Measurements from ENCODE around the gene SUMO3.
A peak's percentile ranks its signal among the peaks of the same experiment; 100 is the strongest.
"Not testable (repeated sequence)": the region's sequence is repeated elsewhere in the genome, so short reads cannot be mapped to it uniquely, and the experiment has no call there.

The SUMO3 gene

DNA sequence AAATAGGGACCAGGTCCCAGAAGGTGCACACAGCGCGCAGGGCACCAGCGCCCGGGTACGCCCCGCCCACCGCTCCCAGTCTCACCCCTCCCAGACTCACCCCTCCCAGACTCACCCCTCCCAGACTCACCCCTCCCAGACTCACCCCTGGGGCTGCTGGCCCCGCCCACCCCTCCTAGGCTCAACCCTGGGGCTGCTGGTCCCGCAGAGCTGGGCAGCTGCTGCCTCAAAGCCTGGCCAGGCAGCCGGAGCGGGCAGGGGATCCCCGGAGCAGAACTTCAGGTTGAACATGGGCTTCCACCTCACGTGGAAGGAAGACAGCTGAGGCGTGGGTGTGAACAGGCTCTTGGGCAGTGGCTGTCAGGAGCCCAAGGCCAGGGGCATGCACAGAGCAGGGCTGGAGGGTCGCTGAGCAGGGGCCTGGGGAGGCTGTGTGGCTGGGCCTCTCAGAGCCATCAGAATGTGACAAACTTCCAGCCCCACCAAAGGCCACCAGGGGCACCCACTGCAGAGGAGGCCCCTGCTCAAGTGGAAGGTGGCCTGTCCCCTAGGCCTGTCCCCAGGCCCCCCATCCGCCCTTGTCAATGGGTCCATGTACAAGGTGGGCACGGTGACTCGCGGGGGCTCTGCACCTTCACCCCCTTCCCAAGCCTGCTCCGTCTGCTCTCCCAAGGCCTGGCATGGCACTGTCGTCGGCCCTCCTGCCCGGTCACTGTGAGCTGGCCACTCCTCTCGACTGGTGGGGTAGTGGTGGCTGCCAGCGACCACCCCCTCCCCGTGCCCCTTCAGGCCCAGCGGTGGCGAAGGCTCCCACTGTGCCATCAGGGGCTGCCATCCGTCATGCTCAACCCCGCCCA lies 20.4 kb upstream of the SUMO3 start:
- Mint-ChIP-seq H3K4me1 (ENCODE audit: low read depth) (no peaks in the 10 kb centered on the region), H3K27me3 (no peaks in the 10 kb centered on the region), H3K4me3 (no peak overlapping the region), H3K9me3 (no peaks in the 10 kb centered on the region), H3K36me3 (ENCODE audit: low read depth) (no peaks in the 10 kb centered on the region), H3K27ac (no peak overlapping the region)
- no peak for DNase-seq

DNA sequence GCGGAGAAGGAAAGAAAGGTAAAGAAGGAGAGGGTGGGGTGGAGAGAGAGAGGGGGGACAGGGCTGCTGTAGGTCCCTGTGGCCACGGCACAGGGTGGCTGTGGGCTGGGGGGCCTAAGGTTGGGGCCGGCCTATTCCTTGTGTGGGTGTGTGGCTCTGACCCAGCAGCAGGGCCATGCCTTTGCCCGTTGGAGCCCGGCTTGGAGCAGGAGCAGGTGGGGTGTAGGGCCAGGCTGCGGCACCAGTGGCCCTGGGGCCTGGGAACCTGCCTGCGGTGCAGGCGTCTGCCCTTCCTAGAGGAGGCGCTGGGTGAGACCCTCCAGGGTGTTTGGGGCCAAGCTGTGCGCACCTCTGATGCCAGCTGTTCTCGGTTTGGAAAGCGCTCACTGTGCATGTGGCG lies 19.7 kb upstream of the SUMO3 start:
- H3K9me3 Mint-ChIP-seq: no peaks in the 10 kb centered on the region
- no peaks in the 10 kb centered on the region for H3K27me3 Mint-ChIP-seq
- no peak overlapping the region for H3K27ac Mint-ChIP-seq
- no peak for DNase-seq
- H3K4me1 Mint-ChIP-seq (ENCODE audit: low read depth): no peaks in the 10 kb centered on the region
- H3K36me3 Mint-ChIP-seq (ENCODE audit: low read depth): no peaks in the 10 kb centered on the region
- no peak overlapping the region for H3K4me3 Mint-ChIP-seq

DNA sequence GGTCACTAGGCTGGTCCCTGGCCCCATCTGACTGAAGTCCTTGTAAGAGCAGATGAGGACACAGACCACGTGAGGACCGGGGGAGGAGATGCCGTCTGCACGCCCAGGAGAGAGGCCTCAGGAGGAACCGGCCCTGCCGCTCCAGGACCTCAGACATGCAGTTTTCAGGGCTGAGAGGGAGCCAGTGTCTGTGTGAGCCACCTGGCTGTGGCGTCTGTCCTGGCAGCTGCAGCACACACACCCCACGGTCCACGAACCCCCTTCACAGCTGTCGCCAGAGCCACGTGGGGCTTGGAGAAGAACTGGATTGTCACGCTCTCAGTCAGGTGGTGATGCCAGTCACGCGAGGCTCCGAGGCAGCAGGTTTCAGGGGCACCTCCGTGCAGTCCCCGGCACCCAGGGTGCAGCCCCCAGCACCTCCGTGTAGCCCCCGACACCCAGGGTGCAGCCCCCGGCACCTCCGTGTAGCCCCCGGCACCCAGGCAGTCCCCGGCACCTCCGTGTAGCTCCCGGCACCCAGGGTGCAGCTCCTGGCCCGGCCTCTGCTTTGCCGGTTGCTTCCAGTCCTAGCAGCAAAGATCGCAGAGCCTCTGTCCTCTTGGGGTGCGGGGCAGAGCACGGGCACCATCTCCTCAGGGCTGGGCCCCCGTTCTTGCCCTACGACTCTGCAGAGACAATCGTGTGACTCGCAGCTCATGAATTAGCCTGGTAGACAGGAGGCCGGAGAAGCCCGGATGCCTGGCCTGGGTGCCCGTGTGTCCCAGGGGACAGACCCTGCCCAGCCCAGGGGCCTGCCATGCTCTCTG lies 19.0 kb upstream of the SUMO3 start:
- Mint-ChIP-seq H3K4me1 (ENCODE audit: low read depth) (no peaks in the 10 kb centered on the region), H3K9me3 (no peaks in the 10 kb centered on the region), H3K36me3 (ENCODE audit: low read depth) (no peaks in the 10 kb centered on the region), H3K27me3 (no peaks in the 10 kb centered on the region), H3K27ac (no peak overlapping the region), H3K4me3 (no peak overlapping the region)
- DNase-seq: no peak

DNA sequence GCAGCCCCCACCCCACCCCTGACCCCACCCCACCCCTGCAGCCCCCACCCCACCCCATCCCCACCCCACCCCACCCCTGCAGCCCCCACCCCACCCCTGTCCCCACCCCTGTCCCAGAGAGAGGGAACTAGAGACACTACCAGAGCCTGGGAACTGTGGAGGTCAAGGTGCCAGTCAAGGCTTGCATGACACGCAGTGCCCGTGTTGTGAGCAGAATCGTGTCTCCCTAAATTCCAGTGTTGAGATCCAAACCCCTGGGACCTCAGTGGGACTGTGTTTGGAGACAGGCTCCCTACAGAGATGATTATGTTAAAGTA lies 18.4 kb upstream of the SUMO3 start:
- H3K4me1 Mint-ChIP-seq (ENCODE audit: low read depth): peaks cover 2% of the 10 kb centered on the region
- no peaks in the 10 kb centered on the region for H3K9me3 Mint-ChIP-seq
- no peaks in the 10 kb centered on the region for H3K36me3 Mint-ChIP-seq (ENCODE audit: low read depth)
- no peak for DNase-seq
- H3K4me3 Mint-ChIP-seq: no peak overlapping the region
- H3K27ac Mint-ChIP-seq: no peak overlapping the region
- no peaks in the 10 kb centered on the region for H3K27me3 Mint-ChIP-seq

DNA sequence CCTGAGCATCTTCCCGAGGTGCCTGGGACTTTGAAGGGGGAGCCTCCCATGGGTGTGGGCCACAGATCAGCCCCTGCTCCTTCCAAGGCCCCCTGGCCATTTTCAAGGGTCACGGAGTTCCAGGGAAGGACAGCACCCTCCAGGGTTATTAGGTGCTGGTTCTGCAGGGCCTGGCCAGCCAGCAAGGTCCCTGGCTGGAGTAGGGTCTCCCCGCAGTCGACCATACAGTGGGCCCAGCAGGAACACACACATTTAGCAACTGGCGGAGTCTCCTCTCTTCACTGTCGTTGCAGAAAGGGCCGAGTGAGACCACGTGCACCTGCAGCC lies 17.7 kb upstream of the SUMO3 start:
- H3K36me3 Mint-ChIP-seq (ENCODE audit: low read depth): no peaks in the 10 kb centered on the region
- DNase-seq: no peak
- H3K27ac Mint-ChIP-seq: no peak overlapping the region
- no peak overlapping the region for H3K4me3 Mint-ChIP-seq
- H3K9me3 Mint-ChIP-seq: no peaks in the 10 kb centered on the region
- H3K4me1 Mint-ChIP-seq (ENCODE audit: low read depth): peaks cover 8% of the 10 kb centered on the region
- H3K27me3 Mint-ChIP-seq: no peaks in the 10 kb centered on the region

DNA sequence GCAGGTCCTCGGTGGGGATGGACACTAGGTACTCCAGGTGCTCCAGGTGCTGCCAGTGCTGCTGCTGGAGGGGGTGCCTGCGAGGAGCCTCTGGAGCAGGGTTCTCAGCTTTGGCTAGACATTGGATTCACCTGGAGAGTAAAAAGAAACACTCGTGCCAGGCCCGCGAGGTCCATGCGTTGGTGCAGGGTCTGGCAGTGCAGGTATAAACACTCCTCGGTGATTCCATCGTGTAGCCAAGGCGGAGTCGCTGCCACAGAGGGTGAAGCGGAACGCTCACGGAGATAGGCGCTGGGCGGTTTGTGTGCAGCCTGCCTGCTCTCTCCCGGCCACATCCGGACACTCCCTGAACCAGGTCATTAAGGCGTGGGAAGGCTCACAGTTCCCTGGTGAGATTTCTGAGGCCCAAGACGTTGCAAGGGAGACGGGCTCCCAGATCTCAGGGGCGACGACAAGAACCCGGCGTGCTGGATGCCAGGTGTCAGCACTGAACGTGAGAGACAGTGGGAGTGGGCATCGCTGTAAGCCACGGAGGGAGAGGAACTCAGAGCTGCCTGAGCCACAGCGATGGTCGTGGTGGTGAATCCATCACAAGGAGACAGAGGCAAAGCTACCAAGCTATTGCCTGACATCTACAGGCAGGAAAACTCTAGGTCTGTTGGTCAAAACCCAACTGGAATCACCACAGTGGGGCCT lies 17.2 kb upstream of the SUMO3 start:
- Mint-ChIP-seq H3K4me1 (ENCODE audit: low read depth) (peaks cover 12% of the 10 kb centered on the region), H3K36me3 (ENCODE audit: low read depth) (no peaks in the 10 kb centered on the region), H3K4me3 (no peak overlapping the region), H3K27me3 (no peaks in the 10 kb centered on the region), H3K27ac (no peak overlapping the region), H3K9me3 (no peaks in the 10 kb centered on the region)
- no peak for DNase-seq

DNA sequence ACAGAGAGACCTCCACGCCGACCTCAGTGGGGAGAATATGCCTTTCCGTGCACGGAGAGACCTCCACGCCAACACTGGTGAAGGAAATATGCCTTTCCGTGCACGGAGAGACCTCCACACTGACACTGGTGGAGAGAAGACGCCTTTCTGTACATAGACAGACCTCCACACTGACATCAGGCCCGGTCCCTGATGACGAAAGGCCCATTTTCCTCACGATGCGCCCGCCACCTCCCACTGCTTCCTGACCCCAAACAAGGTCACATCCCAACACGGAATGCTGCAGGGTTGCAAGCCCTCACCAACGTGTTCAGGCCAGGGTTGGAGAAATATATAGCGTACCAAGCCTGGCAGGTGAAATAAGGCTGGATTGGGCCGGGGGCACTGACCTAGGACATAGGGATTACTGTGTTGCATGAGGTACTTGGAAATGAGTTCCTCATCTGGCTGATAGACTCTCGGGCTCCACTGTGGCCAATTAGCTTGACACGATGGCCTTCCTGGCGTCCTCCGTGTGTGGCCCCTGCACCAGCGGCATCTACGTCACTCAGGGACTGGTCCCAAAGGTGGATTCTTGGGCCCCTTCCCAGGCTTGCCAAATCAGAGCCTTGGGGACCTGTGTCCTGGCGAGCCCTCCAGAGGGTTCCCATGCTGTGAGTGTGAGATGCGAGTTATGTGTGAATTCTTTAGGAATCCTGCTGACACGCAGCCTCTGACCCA lies 16.5 kb upstream of the SUMO3 start:
- H3K27ac Mint-ChIP-seq: no peak overlapping the region
- peaks cover 19% of the 10 kb centered on the region for H3K4me1 Mint-ChIP-seq (ENCODE audit: low read depth)
- H3K9me3 Mint-ChIP-seq: no peaks in the 10 kb centered on the region
- no peak for DNase-seq
- no peak overlapping the region for H3K4me3 Mint-ChIP-seq
- H3K36me3 Mint-ChIP-seq (ENCODE audit: low read depth): no peaks in the 10 kb centered on the region
- no peaks in the 10 kb centered on the region for H3K27me3 Mint-ChIP-seq

DNA sequence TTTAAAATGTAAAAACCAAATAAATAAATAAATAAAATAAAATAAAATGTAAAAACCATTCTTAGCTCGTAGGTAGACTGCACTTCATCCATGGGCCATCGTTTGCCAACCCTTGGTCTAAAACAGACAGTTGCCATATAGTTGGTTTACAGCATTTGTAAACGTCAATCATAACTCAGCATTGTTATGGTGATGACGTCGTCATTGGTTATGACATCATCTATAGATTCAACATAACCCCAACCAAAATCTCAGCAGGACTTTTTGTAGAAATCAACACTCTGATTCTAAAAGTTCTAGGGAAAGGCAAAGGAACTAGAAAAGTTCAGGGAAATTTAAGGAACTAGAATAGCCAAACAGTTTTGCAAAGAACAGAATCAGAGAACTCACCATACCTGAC lies 15.8 kb upstream of the SUMO3 start:
- Mint-ChIP-seq H3K27ac (no peak overlapping the region), H3K27me3 (no peaks in the 10 kb centered on the region), H3K9me3 (no peaks in the 10 kb centered on the region), H3K4me1 (ENCODE audit: low read depth) (peaks cover 22% of the 10 kb centered on the region), H3K4me3 (no peak overlapping the region), H3K36me3 (ENCODE audit: low read depth) (no peaks in the 10 kb centered on the region)
- no peak for DNase-seq

DNA sequence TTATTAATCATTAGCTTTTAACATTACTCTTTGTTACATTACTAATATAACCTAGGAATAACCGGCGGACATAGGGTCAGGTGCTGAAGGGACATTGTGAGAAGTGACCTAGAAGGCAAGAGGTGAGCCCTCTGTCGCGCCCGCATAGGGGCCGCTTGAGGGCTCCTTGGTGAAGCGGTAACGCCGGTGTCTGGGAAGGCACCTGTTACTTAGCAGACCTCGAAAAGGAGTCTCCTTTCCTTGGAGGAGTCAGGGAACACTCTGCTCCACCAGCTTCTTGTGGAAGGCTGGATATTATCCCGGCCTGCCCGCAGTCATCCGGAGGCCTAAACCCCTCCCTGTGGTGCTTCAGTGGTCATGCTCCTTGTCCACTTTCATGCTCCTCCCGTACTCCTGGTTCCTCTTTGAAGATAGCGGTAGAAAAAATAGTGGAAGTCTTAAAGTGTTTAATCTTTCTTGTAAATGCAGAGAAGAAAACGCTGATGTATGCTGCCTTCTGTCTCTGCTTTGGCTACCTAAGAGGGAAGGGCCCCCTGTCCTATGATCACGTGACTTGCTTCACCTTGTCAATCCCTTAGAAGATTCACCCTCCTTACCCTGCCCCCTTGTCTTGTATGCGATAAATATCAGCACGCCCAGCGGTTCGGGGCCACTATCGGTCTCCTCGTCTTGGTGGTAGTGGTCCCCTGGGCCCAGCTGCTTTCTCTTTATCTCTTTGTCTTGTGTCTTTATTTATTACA lies 14.8 kb upstream of the SUMO3 start:
- H3K27ac Mint-ChIP-seq: peak overlapping the region; percentile 41
- not testable (repeated sequence) for H3K4me3 Mint-ChIP-seq; DNase-seq; H3K27me3 Mint-ChIP-seq; H3K36me3 Mint-ChIP-seq (ENCODE audit: low read depth); H3K9me3 Mint-ChIP-seq
- H3K4me1 Mint-ChIP-seq (ENCODE audit: low read depth): peaks cover 22% of the 10 kb centered on the region

DNA sequence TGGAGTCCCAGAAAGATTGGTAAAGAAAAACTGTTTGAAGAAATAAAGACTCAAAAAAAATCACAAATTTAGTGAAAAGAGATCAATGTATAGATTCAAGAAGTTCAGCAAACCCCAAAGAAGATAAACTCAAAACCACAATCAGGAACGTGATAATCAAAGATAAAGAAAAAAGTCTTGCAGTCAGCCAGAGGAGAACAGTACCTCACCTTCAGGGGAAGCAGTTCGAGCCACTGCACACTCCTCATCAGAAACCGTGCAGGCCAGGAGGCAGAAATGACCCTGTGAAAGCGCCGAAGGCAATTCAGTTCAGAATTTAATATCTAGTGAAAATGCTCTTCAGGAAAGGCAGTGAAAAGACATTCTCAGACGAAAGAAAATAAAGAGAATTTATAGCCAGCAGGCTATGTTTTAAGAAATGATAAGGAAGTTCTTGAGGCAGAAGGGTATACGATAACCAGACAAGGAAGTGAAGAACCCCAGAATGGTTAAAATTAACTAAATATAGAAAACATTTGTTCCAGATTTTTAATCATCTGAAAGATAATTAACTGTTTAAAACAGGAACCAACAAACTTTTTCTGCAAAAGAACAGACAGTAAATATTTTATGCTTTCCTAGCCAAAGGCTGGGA lies 13.5 kb upstream of the SUMO3 start:
- no peak overlapping the region for H3K4me3 Mint-ChIP-seq

DNA sequence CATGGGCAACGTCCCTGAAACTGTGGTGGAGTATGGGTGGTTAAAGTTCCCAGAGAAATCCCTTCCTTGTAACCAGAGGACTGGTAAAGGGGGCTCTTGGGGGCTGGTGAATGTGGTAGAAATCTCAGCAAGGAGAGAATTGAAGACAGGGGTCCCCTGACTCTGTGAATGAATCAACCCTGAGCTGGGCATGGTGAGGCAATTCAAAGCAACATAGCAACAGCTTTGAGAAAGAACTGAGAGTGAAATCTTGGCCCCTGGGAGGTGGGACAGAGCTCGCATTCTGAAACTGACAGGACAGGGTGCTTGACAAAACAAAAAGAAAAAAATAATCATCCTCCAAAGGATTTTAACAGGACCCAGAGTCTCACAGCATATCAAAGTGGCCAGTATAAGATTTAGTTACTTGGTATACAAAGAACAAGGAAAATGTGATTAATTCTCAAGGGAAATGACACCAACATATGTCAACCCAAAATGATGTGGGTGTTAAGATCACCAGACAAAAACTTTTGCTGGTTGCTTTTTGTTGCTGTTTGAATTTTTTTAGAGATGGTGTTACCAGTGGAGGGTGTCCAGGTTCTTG lies 11.7 kb upstream of the SUMO3 start:
- peak overlapping the region; percentile 83 for H3K27ac Mint-ChIP-seq
- no peak for DNase-seq
- H3K4me3 Mint-ChIP-seq: no peak overlapping the region
- H3K4me1 Mint-ChIP-seq (ENCODE audit: low read depth): peaks cover 22% of the 10 kb centered on the region
- H3K27me3 Mint-ChIP-seq: no peaks in the 10 kb centered on the region
- H3K9me3 Mint-ChIP-seq: peaks cover 13% of the 10 kb centered on the region
- no peaks in the 10 kb centered on the region for H3K36me3 Mint-ChIP-seq (ENCODE audit: low read depth)

More for the DNA sequence above, 13.5 kb upstream of the SUMO3 start:
- peaks cover 13% of the 10 kb centered on the region for H3K9me3 Mint-ChIP-seq
- no peak for DNase-seq
- H3K4me1 Mint-ChIP-seq (ENCODE audit: low read depth): peaks cover 22% of the 10 kb centered on the region
- no peaks in the 10 kb centered on the region for H3K36me3 Mint-ChIP-seq (ENCODE audit: low read depth)
- no peaks in the 10 kb centered on the region for H3K27me3 Mint-ChIP-seq
- H3K27ac Mint-ChIP-seq: peak overlapping the region; percentile 58

DNA sequence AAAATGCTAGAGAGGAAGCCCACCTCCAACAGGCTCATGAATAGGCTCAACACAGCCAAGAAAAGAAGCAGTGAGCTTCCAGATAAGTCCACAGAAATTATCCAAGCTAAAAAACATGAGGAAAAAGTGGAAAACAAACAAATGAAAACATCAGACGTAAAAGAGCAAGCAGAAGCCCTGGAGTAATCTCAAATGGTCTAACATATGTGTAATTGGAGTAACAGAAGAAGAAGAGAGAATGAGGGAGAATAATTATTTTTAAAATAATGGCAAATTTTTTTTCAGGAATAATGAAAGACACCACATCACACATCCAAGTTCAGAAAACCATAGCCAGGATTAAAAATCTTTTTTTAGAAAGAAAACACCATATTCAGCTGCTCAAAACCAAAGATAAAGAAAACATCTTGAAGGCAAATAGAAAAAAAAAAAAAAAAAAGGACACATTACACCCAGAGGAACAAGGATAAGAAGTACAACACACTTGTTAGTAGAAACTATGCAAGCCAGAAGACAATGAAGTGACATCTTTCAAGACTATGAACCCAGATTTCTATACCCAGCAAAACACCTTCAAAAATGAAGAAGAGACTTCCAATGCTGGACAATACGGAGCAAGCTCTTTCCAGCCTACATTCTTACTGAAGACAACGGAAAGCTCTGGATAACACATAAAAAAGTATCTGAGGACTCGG lies 10.6 kb upstream of the SUMO3 start:
- Mint-ChIP-seq H3K27ac (no peak overlapping the region), H3K27me3 (no peaks in the 10 kb centered on the region), H3K4me1 (ENCODE audit: low read depth) (peaks cover 22% of the 10 kb centered on the region), H3K9me3 (peaks cover 16% of the 10 kb centered on the region), H3K36me3 (ENCODE audit: low read depth) (no peaks in the 10 kb centered on the region), H3K4me3 (no peak overlapping the region)
- DNase-seq: no peak

DNA sequence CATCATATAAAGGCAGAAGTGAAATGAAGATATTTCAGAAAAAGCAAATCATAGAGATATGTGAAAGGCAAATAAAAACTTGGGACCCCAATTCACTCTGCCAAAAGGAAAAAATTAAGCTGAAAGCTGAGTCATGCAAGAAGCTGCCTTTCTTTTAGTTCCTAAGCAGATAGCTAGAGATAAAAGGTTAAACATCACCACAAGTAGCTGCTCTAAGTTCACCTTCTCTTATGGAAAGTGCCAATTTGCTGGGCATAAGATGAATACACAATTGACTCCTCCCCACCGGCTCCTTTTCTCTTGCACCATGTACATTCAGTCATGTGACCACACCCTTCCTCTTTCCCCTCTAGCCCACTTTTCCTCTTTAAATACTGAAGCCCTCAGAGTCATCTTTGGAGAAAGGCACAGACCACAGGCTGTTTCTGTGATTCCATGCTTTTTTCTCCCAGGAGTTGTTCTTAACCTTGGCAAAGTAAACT lies 5.4 kb upstream of the SUMO3 start:
- Mint-ChIP-seq H3K36me3 (ENCODE audit: low read depth) (no peaks in the 10 kb centered on the region), H3K4me3 (no peak overlapping the region), H3K4me1 (ENCODE audit: low read depth) (no peaks in the 10 kb centered on the region), H3K27ac (no peak overlapping the region), H3K27me3 (no peaks in the 10 kb centered on the region), H3K9me3 (peaks cover 29% of the 10 kb centered on the region)
- DNase-seq: no peak
